ENCODE measurements around the gene WFDC12. TPM values are rescaled to one million over a fixed set of nuclear protein-coding genes. Genes with fewer than 3 reads are reported as not detected.

WFDC12 gene
- total and polyA plus RNA-seq, 4 donors, result 0.85 to 5.9 (median 3.5) TPM

DNA sequence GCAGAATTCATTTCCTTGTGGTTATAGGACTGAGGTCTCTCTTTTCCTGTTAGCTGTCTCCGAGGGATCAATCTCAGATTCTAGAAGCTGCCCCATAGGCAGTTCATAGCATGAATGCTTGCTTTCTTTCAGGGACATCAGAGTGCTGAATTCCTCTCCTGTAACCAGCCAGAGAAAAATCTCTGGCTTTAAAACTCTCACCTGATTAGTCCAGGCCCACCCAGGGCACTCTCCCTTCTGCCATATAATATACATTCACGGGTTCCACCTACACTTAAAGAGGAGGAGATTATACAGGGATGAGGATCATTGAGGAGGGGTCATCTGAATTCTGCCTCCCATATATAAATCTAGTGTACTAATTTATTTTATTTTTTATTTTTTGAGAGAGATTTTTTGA, 21.2 kb downstream of the WFDC12 start:
- Histone ChIP-seq H3K27ac (ENCODE audit: low read depth in 1 of 2, low read length in 1 of 2) (no peak overlapping the region), H3K27me3 (ENCODE audit: control insufficient read depth in 3 of 3, insufficient read depth in 3 of 3, low read length in 2 of 3) (peaks cover 0 to 44% (median 30%) of the 10 kb centered on the region in 3 donors), H3K4me1 (ENCODE audit: control insufficient read depth in 5 of 5, insufficient read depth in 5 of 5, low read length in 5 of 5) (peaks cover 0 to 7% (median 0%) of the 10 kb centered on the region in 5 donors), H3K9me3 (ENCODE audit: control insufficient read depth in 4 of 4, insufficient read depth in 3 of 4, low read length in 3 of 4) (peaks cover 0 to 2% (median 0%) of the 10 kb centered on the region in 4 donors), H3K36me3 (ENCODE audit: control insufficient read depth in 4 of 4, insufficient read depth in 4 of 4, low read length in 4 of 4) (no peaks in the 10 kb centered on the region), H3K9ac (ENCODE audit: insufficient read depth in 1 of 2, low read length in 2 of 2) (no peak overlapping the region), H3K4me3 (no peak overlapping the region)
- 42 to 73% methylated on average over 2 of the region's 2 CpGs for WGBS, 2 donors
- no peak for TF ChIP-seq CTCF (IDR thresholded peaks at IDR 0.05; ENCODE audit: control extremely low read depth, extremely low read depth)
- no peak for DNase-seq
- ATAC-seq (ENCODE audit: insufficient read depth, low FRiP score), result no peak

DNA sequence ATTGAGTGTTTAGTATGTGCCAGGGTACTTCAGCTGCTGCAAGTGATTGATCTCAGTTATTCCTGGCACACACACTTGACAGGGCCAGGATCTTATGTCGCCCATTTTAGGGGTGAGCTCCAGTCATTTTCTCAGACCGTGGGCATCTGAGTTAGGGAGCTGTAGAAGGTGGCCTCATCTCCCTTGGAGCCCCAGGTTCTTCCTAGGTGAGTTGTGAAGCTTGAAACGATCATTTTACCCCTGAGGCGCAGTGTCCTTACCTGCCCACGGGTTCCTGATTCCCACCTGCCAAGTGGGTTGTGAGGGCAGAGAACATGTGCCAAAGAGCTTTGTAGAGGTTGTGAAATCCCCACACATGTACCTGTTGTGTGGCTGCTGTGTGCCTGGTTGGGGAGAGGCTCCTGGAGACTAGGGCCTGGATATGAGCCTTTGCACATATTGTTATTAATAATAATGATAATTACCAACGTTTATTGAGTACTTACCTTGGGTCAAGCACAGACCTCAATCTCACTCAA, 22.9 kb downstream of the WFDC12 start:
- Histone ChIP-seq H3K9me3 (ENCODE audit: control insufficient read depth in 4 of 4, insufficient read depth in 3 of 4, low read length in 3 of 4) (peaks cover 0 to 3% (median 1%) of the 10 kb centered on the region in 4 donors), H3K27me3 (ENCODE audit: control insufficient read depth in 3 of 3, insufficient read depth in 3 of 3, low read length in 2 of 3) (peaks cover 3 to 58% (median 46%) of the 10 kb centered on the region in 3 donors), H3K9ac (ENCODE audit: insufficient read depth in 1 of 2, low read length in 2 of 2) (no peak overlapping the region), H3K27ac (ENCODE audit: low read depth in 1 of 2, low read length in 1 of 2) (no peak overlapping the region), H3K4me1 (ENCODE audit: control insufficient read depth in 5 of 5, insufficient read depth in 5 of 5, low read length in 5 of 5) (peaks cover 0 to 14% (median 0%) of the 10 kb centered on the region in 5 donors), H3K36me3 (ENCODE audit: control insufficient read depth in 4 of 4, insufficient read depth in 4 of 4, low read length in 4 of 4) (no peaks in the 10 kb centered on the region), H3K4me3 (no peak overlapping the region)
- ATAC-seq (ENCODE audit: insufficient read depth, low FRiP score) (no peak), DNase-seq (no peak)
- no peak for TF ChIP-seq CTCF (IDR thresholded peaks at IDR 0.05; ENCODE audit: control extremely low read depth, extremely low read depth)
- WGBS, 2 donors, result 60 to 74% methylated on average over 6 of the region's 6 CpGs

DNA sequence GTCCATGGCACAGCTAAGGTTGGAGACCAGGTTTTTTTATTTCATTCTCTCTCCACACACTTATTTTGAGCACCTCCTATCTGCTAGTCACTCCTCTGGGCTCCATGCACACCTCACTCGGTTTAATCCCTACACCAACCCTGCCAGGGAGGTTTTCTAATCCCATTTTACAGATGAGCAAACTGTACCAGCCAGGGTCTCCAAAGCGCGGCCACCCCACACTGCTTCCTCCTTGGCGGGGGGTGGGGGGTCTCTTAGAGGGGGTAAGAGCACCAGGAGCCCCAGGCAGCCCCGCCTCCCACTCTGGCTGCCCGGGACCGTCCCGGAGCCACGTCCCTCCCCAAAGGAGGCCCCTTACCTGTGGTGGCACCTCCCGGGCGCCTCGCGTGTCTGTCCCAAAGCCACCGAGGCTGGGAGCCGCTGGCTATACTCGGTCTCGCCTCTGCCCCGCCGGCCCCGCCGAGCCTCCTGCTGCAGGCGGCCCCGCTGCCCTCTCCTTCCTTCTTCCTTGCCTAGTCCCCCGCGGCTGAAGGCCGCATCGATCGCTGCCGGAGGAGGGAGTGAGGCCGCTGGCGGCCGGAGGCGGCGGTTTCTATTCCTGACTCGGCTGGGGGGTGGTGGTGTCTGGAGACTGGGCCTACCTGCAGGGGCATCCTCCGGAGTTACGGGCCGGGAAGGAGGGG, 23.6 kb downstream of the WFDC12 start, which contains the start of gene KCNS1:
TSS of gene KCNS1 (minus strand) at position 565 of the 683 bp plus-strand sequence. CDS start 1,891 bp downstream, outside the sequence.
- DNase-seq, result peak in 1 of 3 donors; percentile 20
- Histone ChIP-seq H3K36me3 (ENCODE audit: control insufficient read depth in 4 of 4, insufficient read depth in 4 of 4, low read length in 4 of 4) (no peaks in the 10 kb centered on the region), H3K27me3 (ENCODE audit: control insufficient read depth in 3 of 3, insufficient read depth in 3 of 3, low read length in 2 of 3) (peaks cover 3 to 59% (median 53%) of the 10 kb centered on the region in 3 donors), H3K4me1 (ENCODE audit: control insufficient read depth in 5 of 5, insufficient read depth in 5 of 5, low read length in 5 of 5) (peaks cover 0 to 14% (median 0%) of the 10 kb centered on the region in 5 donors), H3K9ac (ENCODE audit: insufficient read depth in 1 of 2, low read length in 2 of 2) (no peak within 1 kb of the TSS), H3K4me3 (no peak within 1 kb of the TSS), H3K9me3 (ENCODE audit: control insufficient read depth in 4 of 4, insufficient read depth in 3 of 4, low read length in 3 of 4) (peaks cover 0 to 3% (median 1%) of the 10 kb centered on the region in 4 donors), H3K27ac (ENCODE audit: low read depth in 1 of 2, low read length in 1 of 2) (no peak within 1 kb of the TSS)
- no peak for TF ChIP-seq CTCF (IDR thresholded peaks at IDR 0.05; ENCODE audit: control extremely low read depth, extremely low read depth)
- 6 to 15% methylated on average over 37 to 38 of the region's 38 CpGs for WGBS, 2 donors
- no peak for ATAC-seq (ENCODE audit: insufficient read depth, low FRiP score)

Data from lung (tissue), 12 donors.